IPS-NIHi7 (cell line): ENCODE measurements around the gene DAP3.
"Not testable (repeated sequence)": the region's sequence is repeated elsewhere in the genome, so short reads cannot be mapped to it uniquely, and the experiment has no call there.

Experiments
- DNase-seq: peaks from one replicate; pipeline ENCODE4 v3.0.0; 2012; ENCODE audit warnings: mixed read lengths; ENCODE audit errors: extremely low spot score

The DAP3 gene

DNA sequence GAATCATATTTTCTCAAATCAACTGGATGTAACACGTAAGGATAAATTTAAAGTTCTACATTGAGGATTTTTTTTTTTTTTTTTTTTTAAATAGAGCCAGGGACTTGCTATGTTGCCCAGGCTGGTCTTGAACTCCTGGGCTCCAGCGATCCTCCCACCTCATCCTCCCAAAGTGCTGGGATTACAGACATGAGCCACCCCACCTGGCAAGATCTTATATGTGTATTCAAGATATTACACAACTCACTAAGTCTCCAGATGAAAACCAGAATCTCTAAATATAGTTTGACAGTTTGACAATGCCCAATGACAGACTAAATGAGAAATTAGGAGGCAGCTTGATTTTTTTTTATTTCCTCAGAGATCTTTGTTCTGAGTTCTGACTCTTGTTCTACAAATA, 7.1 kb upstream of the DAP3 start:
- DNase-seq: no peak

DNA sequence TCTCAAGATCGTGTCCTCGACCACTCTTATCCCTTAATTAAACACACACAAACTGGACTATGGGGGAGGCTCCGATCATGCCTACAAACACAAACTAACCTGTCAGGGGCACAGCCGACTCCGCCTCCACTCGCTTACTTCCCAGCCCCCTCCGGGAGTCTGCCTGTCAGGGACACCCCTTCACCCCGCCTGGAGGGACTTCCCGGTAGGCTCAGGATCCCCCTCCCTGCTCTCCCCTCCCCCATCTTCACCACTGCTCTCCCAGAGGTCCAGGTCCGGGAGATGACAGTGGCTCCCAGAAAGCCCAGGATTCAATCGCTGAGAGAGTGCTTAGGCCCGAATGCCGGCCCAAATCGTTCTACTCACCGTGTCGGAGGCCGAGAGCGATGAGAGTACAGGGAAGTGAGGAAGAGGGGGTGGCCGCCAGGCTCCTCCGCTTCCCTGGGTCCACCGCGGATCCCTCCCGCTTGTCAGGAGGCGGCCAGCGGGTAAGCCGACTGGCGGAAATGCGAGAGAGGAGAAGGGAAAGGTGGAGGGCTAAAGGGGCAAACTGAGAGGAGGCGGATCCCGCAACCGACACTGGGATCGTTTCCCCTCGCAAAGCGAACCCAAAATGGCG, 1.1 kb upstream of the DAP3 start:
- DNase-seq: not testable (repeated sequence)

DNA sequence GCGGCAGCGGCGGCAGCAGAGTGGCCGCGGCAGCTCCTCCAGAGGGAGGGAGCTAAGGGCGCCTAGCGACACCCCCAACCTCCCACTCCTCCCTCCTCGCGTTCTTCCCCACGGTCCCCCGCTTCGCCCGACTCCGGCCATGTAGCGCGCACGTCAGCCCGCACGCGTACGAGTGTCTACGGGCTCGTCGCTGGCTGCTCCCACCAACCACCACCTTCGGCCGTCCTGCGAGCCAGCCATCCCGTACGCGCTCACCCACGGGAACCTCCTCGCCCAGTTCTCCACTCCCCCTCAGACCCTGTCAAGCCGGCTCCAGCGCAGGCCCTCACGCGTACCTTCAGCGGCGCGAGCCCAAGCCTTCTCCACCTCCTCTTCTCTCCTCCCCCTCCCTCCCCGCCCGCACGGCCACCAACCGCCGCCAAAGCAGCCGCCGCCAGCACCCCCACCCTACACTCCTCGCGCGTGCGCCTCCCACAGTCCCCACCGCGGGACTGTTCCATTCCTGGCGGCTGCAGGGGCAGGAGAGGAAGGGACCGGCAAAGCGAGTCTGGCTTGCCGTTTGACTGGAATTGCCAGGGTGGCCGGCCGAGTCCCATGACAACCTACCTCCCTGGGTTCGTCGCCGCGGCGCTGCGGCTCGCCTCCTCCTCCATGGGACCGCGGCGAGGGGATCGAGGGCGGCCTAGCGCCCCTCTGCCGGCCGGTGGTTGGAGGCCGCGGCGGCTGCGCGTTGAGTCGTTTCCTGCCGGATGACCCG, 389 bp upstream of the DAP3 start, which contains the start of gene YY1AP1:
Gene YY1AP1, minus strand, starts transcription at position 451 of the 757 bp plus-strand sequence. CDS start 8,338 bp downstream, outside the sequence.
- DNase-seq: peak; percentile 93

DNA sequence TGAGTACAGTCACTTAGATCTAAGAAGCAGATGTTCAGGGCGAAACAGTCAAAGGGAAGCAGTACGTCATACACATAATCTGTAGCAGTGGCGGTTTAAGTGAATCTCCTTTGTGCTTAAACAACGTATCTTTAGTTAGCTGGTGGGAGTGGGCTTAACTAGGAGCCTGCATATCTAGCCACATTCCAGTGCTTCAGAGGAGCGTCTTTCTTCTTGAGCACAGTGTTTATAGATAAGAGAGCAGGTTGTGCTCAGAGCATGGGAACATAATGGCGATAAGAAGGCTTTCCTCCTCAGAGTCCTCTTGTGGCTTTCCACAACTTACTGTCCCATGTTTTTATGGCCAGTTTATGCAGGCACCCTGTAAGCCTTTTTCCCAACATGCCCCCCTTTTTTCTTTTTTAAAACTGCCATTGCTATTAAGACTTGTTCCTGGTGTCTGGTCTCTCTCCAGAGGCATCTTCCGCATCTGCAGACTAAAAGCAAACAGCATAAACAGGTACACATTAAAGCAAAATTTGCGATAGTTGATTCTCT, 3.2 kb downstream of the DAP3 start:
- no peak for DNase-seq

- DNase-seq: no peak
These were observed 5.3 kb downstream of the DAP3 start for GRCh38 chr1:155694167-155694566.

GRCh38 chr1:155695072-155695471, 6.2 kb downstream of the DAP3 start:
- DNase-seq: no peak

GRCh38 chr1:155695608-155696007, 6.7 kb downstream of the DAP3 start:
- no peak for DNase-seq

- no peak for DNase-seq
These were observed 7.6 kb downstream of the DAP3 start for GRCh38 chr1:155696524-155696923.

DNA sequence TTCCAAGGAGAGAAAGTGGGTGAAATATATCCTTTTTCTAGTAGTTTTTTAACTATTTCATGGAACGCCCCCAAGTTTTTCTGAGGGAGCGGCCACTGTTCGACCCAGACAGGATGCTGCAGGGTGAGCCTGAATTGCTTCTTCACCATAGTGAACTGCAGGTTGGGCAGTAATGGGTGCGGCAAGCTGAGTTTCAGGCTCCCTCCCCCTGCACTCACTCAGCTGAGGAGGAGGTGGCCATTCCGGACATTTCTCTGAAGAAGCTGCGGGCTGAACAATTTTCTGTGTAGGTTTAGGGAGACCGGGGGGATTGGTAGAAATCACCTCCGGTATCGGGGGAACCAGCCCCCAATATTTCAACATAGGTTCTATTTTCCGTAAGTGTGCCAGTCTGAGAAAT, 8.2 kb downstream of the DAP3 start:
- no peak for DNase-seq

DNA sequence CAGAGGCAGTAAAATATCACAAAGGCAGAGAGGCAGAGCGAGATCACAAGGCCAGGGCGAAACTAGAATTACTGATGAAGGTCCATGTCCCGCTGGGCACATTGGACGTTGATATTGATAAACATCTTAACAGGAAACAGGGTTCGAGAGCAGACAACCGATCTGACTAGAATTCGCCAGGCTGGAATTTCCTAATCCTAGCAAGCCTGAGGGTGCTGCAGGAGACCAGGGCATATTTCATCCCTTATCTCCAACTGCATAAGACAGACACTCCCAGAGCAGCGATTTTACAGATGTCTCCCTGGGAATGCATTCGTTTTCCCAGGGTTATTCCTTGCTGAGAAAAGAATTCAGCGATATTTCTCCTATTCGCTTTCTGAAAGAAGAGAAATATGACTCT, 8.7 kb downstream of the DAP3 start:
- not testable (repeated sequence) for DNase-seq

GRCh38 chr1:155698382-155699038, 9.6 kb downstream of the DAP3 start:
- DNase-seq: no peak

- not testable (repeated sequence) for DNase-seq
These were observed 10.2 kb downstream of the DAP3 start for GRCh38 chr1:155699062-155699461.

DNA sequence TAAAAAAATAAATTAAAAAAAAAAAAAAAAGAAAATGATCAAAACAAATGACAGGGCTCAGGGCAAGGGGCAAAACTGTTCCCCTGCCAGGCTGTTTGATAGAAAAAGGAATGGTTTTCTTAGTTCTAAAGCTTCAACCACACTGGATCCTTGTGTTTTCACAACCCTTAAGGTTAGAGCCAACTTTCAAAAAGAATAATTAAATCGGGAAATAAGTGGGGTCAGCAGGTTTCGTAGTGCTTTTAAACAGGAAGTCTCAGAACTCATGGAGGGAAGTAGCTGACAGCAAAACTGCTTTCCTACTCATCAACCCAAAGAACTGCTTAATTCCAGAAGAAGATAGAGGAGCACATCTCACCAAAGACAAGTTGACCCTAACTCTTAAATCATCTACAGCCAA, 12.8 kb downstream of the DAP3 start:
- DNase-seq: not testable (repeated sequence)

DNA sequence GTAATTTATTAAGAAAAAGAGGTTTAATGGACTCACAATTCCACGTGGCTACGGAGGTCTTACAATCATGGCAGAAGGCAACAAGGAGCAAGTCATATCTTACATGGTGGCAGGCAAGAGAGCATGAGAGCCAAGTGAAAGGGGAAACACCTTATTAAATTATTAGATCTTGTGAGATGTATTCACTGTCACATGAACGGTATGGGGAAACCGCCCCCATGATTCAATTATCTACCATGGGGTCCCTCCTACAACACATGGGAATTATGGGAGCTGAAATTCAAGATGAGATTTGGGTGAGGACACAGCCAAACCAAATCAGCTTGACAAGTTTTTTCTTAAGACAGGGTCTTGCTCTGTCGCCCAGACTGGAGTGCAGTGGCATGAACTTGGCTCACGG, 14.3 kb downstream of the DAP3 start:
- no peak for DNase-seq

DNA sequence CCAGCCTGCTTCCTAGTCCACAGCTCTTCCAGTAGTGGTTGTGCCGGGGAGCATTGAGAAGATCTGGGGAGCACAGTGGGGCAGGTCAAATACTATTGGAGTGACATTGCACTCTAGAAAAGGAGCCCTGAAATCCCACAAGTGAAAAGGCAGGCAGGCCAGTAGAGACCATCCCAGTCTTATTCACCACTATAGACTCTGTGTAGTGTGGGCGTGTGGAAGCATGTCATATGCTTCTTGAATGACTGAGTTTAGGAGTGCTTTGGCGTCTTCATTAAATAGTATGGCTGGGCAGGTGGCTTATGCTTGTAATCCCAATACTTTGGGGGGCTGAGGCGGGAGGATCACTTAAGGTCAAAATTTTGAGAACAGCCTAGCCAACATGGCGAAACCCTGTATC, 15.5 kb downstream of the DAP3 start:
- not testable (repeated sequence) for DNase-seq

- DNase-seq: no peak
These were observed 17.2 kb downstream of the DAP3 start for GRCh38 chr1:155706139-155706538.

- DNase-seq: no peak
These were observed 20.5 kb downstream of the DAP3 start for GRCh38 chr1:155709391-155709790.

DNA sequence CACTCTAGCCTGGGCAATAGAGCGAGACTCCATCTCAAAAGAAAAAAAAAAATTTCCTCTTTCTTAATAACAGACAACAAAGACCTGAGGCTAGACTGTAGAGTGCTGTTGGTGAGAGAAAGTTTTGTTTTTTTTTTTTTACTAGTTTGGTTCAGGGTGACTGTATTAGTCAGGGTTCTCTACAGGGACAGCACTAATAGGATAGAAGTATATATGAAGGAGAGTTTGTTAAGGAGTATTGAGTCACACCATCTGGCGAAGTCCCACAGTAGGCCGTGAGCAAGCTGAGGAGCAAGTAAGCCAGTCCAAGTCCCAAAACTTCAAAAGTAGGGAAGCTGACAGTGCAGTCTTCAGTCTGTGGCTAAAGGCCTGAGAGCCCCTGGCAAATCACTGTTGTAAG, 22.6 kb downstream of the DAP3 start:
- not testable (repeated sequence) for DNase-seq

- DNase-seq: not testable (repeated sequence)
These were observed 23.7 kb downstream of the DAP3 start for GRCh38 chr1:155712636-155713035.

GRCh38 chr1:155713075-155713474, 24.2 kb downstream of the DAP3 start:
- DNase-seq: no peak

GRCh38 chr1:155715056-155715455, 26.2 kb downstream of the DAP3 start:
- not testable (repeated sequence) for DNase-seq

DNA sequence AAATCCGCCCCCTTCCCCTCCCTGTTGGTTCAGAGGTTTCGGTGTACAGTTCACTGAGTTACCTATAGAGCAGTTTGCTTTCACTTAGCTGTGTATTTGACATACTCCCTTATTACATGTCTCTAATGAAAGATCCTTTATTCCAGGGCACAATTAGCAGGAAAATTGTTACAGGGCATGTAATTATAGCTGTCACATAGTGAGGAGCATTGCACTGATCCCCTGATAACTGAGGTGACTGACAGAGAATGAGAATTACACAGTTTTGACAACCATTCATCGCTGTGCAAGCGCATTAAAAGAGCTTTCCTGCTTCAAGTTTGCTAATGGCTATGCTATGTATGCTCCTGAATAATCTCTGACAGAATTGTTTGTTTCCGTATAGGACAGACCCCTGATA, 26.9 kb downstream of the DAP3 start:
- no peak for DNase-seq

GRCh38 chr1:155717041-155717440, 28.1 kb downstream of the DAP3 start:
- no peak for DNase-seq
